Esophagus mucosa (tissue), 1 donor: Measurements from ENCODE around the gene SH3BP5. TPM values are rescaled to one million over a fixed set of nuclear protein-coding genes. Genes with fewer than 3 reads are reported as not detected.
A peak's percentile ranks its signal among the peaks of the same experiment; 100 is the strongest.
"Not testable (repeated sequence)": the region's sequence is repeated elsewhere in the genome, so short reads cannot be mapped to it uniquely, and the experiment has no call there.

Experiments
- ATAC-seq: fragments of 200-7000 bp; cut with Tn5 transposase; one replicate; pipeline ENCODE4 v1.9.1; 2020
- total RNA-seq: library from RNA; stranded (reverse); gene quantifications from one replicate; pipeline ENCODE4 v1.2.4, GENCODE V29; 2023
- donor health status: DM: yes; HTN: yes; CAD: no.

The SH3BP5 gene
- total RNA-seq: 9.3 TPM

- ATAC-seq: peak; percentile 82
Measured at GRCh38 chr3:15332405-15333098, at the start of gene SH3BP5. SH3BP5 (minus strand) TSS chr3:15332586; CDS start chr3:15332408, 178 bp downstream.

- ATAC-seq: no peak
Measured at GRCh38 chr3:15380980-15381890, 48.8 kb upstream of the SH3BP5 start.

GRCh38 chr3:15377961-15378791, 45.8 kb upstream of the SH3BP5 start:
- peak; percentile 98 for ATAC-seq

- no peak for ATAC-seq
Measured at GRCh38 chr3:15375461-15376000, 43.1 kb upstream of the SH3BP5 start.

- ATAC-seq: no peak
Measured at GRCh38 chr3:15372918-15373317, 40.5 kb upstream of the SH3BP5 start.

GRCh38 chr3:15368561-15369135, 36.3 kb upstream of the SH3BP5 start:
- ATAC-seq: peak; percentile 18

- no peak for ATAC-seq
Measured at GRCh38 chr3:15367059-15367458, 34.7 kb upstream of the SH3BP5 start.

GRCh38 chr3:15364078-15364477, 31.7 kb upstream of the SH3BP5 start:
- not testable (repeated sequence) for ATAC-seq

- ATAC-seq: peak; percentile 30
Measured at GRCh38 chr3:15361494-15362214, 29.3 kb upstream of the SH3BP5 start.

- ATAC-seq: no peak
Measured at GRCh38 chr3:15360788-15361493, 28.6 kb upstream of the SH3BP5 start.

GRCh38 chr3:15359677-15360397, 27.5 kb upstream of the SH3BP5 start:
- no peak for ATAC-seq

- ATAC-seq: not testable (repeated sequence)
Measured at GRCh38 chr3:15356651-15357061, 24.3 kb upstream of the SH3BP5 start.

GRCh38 chr3:15356176-15356575, 23.8 kb upstream of the SH3BP5 start:
- no peak for ATAC-seq

- no peak for ATAC-seq
Measured at GRCh38 chr3:15355086-15355485, 22.7 kb upstream of the SH3BP5 start.

GRCh38 chr3:15354485-15354884, 22.1 kb upstream of the SH3BP5 start:
- ATAC-seq: no peak

GRCh38 chr3:15350141-15350540, 17.8 kb upstream of the SH3BP5 start:
- ATAC-seq: no peak

- ATAC-seq: not testable (repeated sequence)
Measured at GRCh38 chr3:15349438-15349837, 17.1 kb upstream of the SH3BP5 start.

- ATAC-seq: no peak
Measured at GRCh38 chr3:15348246-15348645, 15.9 kb upstream of the SH3BP5 start.

GRCh38 chr3:15347737-15348110, 15.3 kb upstream of the SH3BP5 start:
- no peak for ATAC-seq
